H9 (cell line): Measurements from ENCODE around the gene TAPBPL. TPM values are rescaled to one million over a fixed set of nuclear protein-coding genes. Genes with fewer than 3 reads are reported as not detected.
"Not testable (repeated sequence)": the region's sequence is repeated elsewhere in the genome, so short reads cannot be mapped to it uniquely, and the experiment has no call there.

Experiments used
- DNase-seq: peaks from one replicate; pipeline ENCODE4 v3.0.0-alpha.2; 2017
- H2AFZ ChIP-seq: one replicate; pipeline ENCODE4 v1.6.1; 2013; ENCODE audit warnings: mild to moderate bottlenecking, low read length, control low read depth, moderate library complexity
- H2AK5ac ChIP-seq: 2 replicates; pipeline ENCODE4 v1.6.1; 2013; ENCODE audit warnings: low read length, control low read depth, mixed read lengths; ENCODE audit not compliant: insufficient read length
- H2BK120ac ChIP-seq: one replicate; pipeline ENCODE4 v1.6.1; 2013; ENCODE audit warnings: low read depth, mild to moderate bottlenecking, low read length, control low read depth, inconsistent platforms; ENCODE audit not compliant: poor library complexity, severe bottlenecking
- H2BK12ac ChIP-seq: 2 replicates; pipeline ENCODE4 v1.6.1; 2013; ENCODE audit warnings: low read length, control low read depth, mixed read lengths, low read depth; ENCODE audit not compliant: insufficient read length
- H2BK15ac ChIP-seq: 2 replicates; pipeline ENCODE4 v1.6.1; 2013; ENCODE audit warnings: low read depth, low read length, control low read depth
- H2BK20ac ChIP-seq: one replicate; pipeline ENCODE4 v1.6.1; 2013; ENCODE audit warnings: low read depth, mild to moderate bottlenecking, low read length, control low read depth, inconsistent platforms; ENCODE audit not compliant: poor library complexity, severe bottlenecking
- H2BK5ac ChIP-seq: 2 replicates; pipeline ENCODE4 v1.6.1; 2013; ENCODE audit warnings: low read length, control low read depth, mixed read lengths; ENCODE audit not compliant: insufficient read length
- H3K14ac ChIP-seq: 2 replicates; pipeline ENCODE4 v1.6.1; 2013; ENCODE audit warnings: low read length, control low read depth; ENCODE audit not compliant: insufficient read depth
- H3K18ac ChIP-seq: 2 replicates; pipeline ENCODE4 v1.6.1; 2013; ENCODE audit warnings: low read depth, mild to moderate bottlenecking, mixed read lengths, low read length, control low read depth; ENCODE audit not compliant: insufficient read length
- H3K23ac ChIP-seq: 2 replicates; pipeline ENCODE4 v1.6.1; 2013; ENCODE audit warnings: low read length, control low read depth, mixed read lengths, low read depth; ENCODE audit not compliant: insufficient read length
- H3K23me2 ChIP-seq: 2 replicates; pipeline ENCODE4 v1.6.1; 2013; ENCODE audit warnings: low read depth, mild to moderate bottlenecking, mixed read lengths, low read length, control low read depth; ENCODE audit not compliant: insufficient read length, poor library complexity, severe bottlenecking
- H3K27ac ChIP-seq: 2 replicates; pipeline ENCODE4 v1.5.1; 2013; ENCODE audit warnings: low read length, control low read depth, mixed read lengths, low read depth; ENCODE audit not compliant: insufficient read length
- H3K27me3 ChIP-seq: 2 replicates; pipeline ENCODE4 v1.6.1; 2013; ENCODE audit warnings: low read length, control low read depth, inconsistent platforms; ENCODE audit not compliant: insufficient read depth
- H3K4ac ChIP-seq: 2 replicates; pipeline ENCODE4 v1.6.1; 2013; ENCODE audit warnings: low read depth, mild to moderate bottlenecking, control low read depth, inconsistent platforms, low read length, moderate library complexity
- H3K4me1 ChIP-seq: 2 replicates; pipeline ENCODE4 v1.6.1; 2013; ENCODE audit warnings: low read length, control low read depth, inconsistent platforms; ENCODE audit not compliant: insufficient read depth
- H3K4me2 ChIP-seq: 2 replicates; pipeline ENCODE4 v1.6.1; 2013; ENCODE audit warnings: low read length, control low read depth, mixed read lengths; ENCODE audit not compliant: insufficient read length, insufficient read depth
- H3K56ac ChIP-seq: 2 replicates; pipeline ENCODE4 v1.6.1; 2013; ENCODE audit warnings: low read depth, mild to moderate bottlenecking, mixed read lengths, low read length, control low read depth; ENCODE audit not compliant: insufficient read length
- H3K79me1 ChIP-seq: 2 replicates; pipeline ENCODE4 v1.6.1; 2013; ENCODE audit warnings: low read depth, mild to moderate bottlenecking, moderate library complexity, low read length, control low read depth, inconsistent platforms; ENCODE audit not compliant: insufficient read depth, poor library complexity, severe bottlenecking
- H3K79me2 ChIP-seq: 2 replicates; pipeline ENCODE4 v1.6.1; 2013; ENCODE audit warnings: low read length, control low read depth, inconsistent platforms; ENCODE audit not compliant: insufficient read depth
- H3K9ac ChIP-seq: 2 replicates; pipeline ENCODE4 v1.6.1; 2013; ENCODE audit warnings: low read length, control low read depth, mixed read lengths; ENCODE audit not compliant: insufficient read length; ENCODE audit errors: extremely low read depth
- H3K9me3 ChIP-seq: one replicate; pipeline ENCODE4 v1.6.1; 2013; ENCODE audit warnings: low read depth, low read length, inconsistent platforms; ENCODE audit not compliant: control insufficient read depth
- H3T11ph ChIP-seq: one replicate; pipeline ENCODE4 v1.6.1; 2013; ENCODE audit warnings: mild to moderate bottlenecking, low read length, control low read depth, inconsistent platforms
- H4K20me1 ChIP-seq: one replicate; pipeline ENCODE4 v1.6.1; 2013; ENCODE audit not compliant: control insufficient read depth, insufficient read length, insufficient read depth
- H4K5ac ChIP-seq: 2 replicates; pipeline ENCODE4 v1.6.1; 2013; ENCODE audit warnings: low read depth, mild to moderate bottlenecking, mixed read lengths, low read length, control low read depth; ENCODE audit not compliant: insufficient read length
- H4K8ac ChIP-seq: replicated peaks from 2 replicates; pipeline ENCODE4 v1.6.1; 2013; ENCODE audit warnings: low read length, control low read depth, mixed read lengths, low read depth; ENCODE audit not compliant: insufficient read length
- H4K91ac ChIP-seq: 2 replicates; pipeline ENCODE4 v1.6.1; 2013; ENCODE audit warnings: low read depth, mild to moderate bottlenecking, moderate library complexity, mixed read lengths, low read length, control low read depth; ENCODE audit not compliant: insufficient read length
- H3K27ac Mint-ChIP-seq, 3 experiments: 2 replicates in 2 of 3; 3 replicates in 1 of 3; pipeline ENCODE4 v1.8.0; 2020 to 2021; ENCODE audit warnings: mixed read lengths in 3 of 3, mild to moderate bottlenecking in 1 of 3, moderate library complexity in 1 of 3
- H3K27me3 Mint-ChIP-seq: 2 replicates; pipeline ENCODE4 v1.8.0; 2021; ENCODE audit warnings: low read depth, mild to moderate bottlenecking, moderate library complexity, mixed read lengths
- H3K36me3 Mint-ChIP-seq, 3 experiments: 2 replicates in 2 of 3; 3 replicates in 1 of 3; pipeline ENCODE4 v1.8.0; 2020 to 2021; ENCODE audit warnings: low read depth in 3 of 3, mixed read lengths in 3 of 3; ENCODE audit not compliant: insufficient read depth in 1 of 3
- H3K4me1 Mint-ChIP-seq, 2 experiments: 2 replicates each; pipeline ENCODE4 v1.8.0; 2020; ENCODE audit warnings: mixed read lengths in 2 of 2
- H3K4me3 Mint-ChIP-seq, 2 experiments: 2 replicates in 1 of 2; 3 replicates in 1 of 2; pipeline ENCODE4 v1.8.0; 2020 to 2021; ENCODE audit warnings: mild to moderate bottlenecking in 2 of 2, mixed read lengths in 2 of 2, moderate library complexity in 1 of 2
- H3K9me3 Mint-ChIP-seq, 2 experiments: 2 replicates in 1 of 2; 3 replicates in 1 of 2; pipeline ENCODE4 v1.8.0; 2020; ENCODE audit warnings: mild to moderate bottlenecking in 2 of 2, mixed read lengths in 2 of 2, moderate library complexity in 1 of 2
- CTCF ChIP-seq: fragments of 200-600 bp; sonication (generic); conservative IDR thresholded peaks from 3 replicates; pipeline ENCODE4 v1.8.0; 2021; ENCODE audit warnings: antibody characterized with exemption, mild to moderate bottlenecking
- WGBS: extraction: QIAGEN DNeasy Blood & Tissue Kit; methylation state at CpG from one replicate; pipeline ENCODE4 v1.1.7; 2013; ENCODE audit warnings: missing lambda C conversion rate, low lambda C conversion rate, mixed read lengths; ENCODE audit not compliant: insufficient read length; ENCODE audit errors: extremely low coverage; 5-methylcytosine and 5-hydroxymethylcytosine counted together
- total RNA-seq: library from RNA; stranded (reverse); gene quantifications from 2 replicates; pipeline ENCODE4 v1.2.1, GENCODE V29; 2021

The TAPBPL gene
- total RNA-seq, 1 experiment from 2014 or later = 1.4 TPM

GRCh38 chr12:6466184-6466573 is 14.3 kb downstream of the TAPBPL start:
- WGBS = no CpG with 5 or more reads among the region's 5 CpGs
- Histone ChIP-seq H4K91ac (no peak overlapping the region), H3K79me2 (no peaks in the 10 kb centered on the region; the same call in 1 of the 2 replicates), H2BK12ac (no peak overlapping the region), H2BK120ac (no peak overlapping the region), H2BK5ac (no peak overlapping the region), H3K56ac (no peak overlapping the region), H4K20me1 (no peaks in the 10 kb centered on the region), H4K5ac (no peak overlapping the region), H3K79me1 (no peaks in the 10 kb centered on the region), H2BK15ac (no peak overlapping the region), H3K23ac (no peak overlapping the region), H3K27ac (no peak overlapping the region), H3K4me2 (no peak overlapping the region), H3K4me1 (no peaks in the 10 kb centered on the region), H3K9ac (no peak overlapping the region), H3K4ac (no peak overlapping the region), H2AK5ac (no peak overlapping the region), H2AFZ (no peak overlapping the region), H3K14ac (no peak overlapping the region), H4K8ac (no peak overlapping the region), H3K27me3 (no peaks in the 10 kb centered on the region), H3K18ac (no peak overlapping the region), H3K9me3 (no peaks in the 10 kb centered on the region), H3T11ph (no peak overlapping the region), H3K23me2 (peaks cover 6% of the 10 kb centered on the region), H2BK20ac (no peak overlapping the region)
- Mint-ChIP-seq H3K9me3 (no peaks in the 10 kb centered on the region; a peak in 2 of 5 replicates), H3K4me1 (peaks cover 16 to 21% of the 10 kb centered on the region in 2 experiments), H3K4me3 (no peak overlapping the region), H3K36me3 (peaks cover 33 to 62% (median 50%) of the 10 kb centered on the region in 3 experiments), H3K27me3 (peaks cover 9% of the 10 kb centered on the region; the same call in 1 of the 2 replicates), H3K27ac (no peak overlapping the region; a peak in 1 of 7 replicates)
- no peak for TF ChIP-seq CTCF
- no peak for DNase-seq

- not testable (repeated sequence) for H3K23ac ChIP-seq, H3K4me1 ChIP-seq, H3K27me3 Mint-ChIP-seq, H2BK12ac ChIP-seq, H3K4ac ChIP-seq, H3T11ph ChIP-seq, H3K9ac ChIP-seq, H4K91ac ChIP-seq, H4K5ac ChIP-seq, H3K9me3 Mint-ChIP-seq, H2AK5ac ChIP-seq, H3K27ac Mint-ChIP-seq, H3K18ac ChIP-seq, H3K4me2 ChIP-seq, H2BK15ac ChIP-seq, H4K20me1 ChIP-seq, H2AFZ ChIP-seq, H3K56ac ChIP-seq, H3K9me3 ChIP-seq, H2BK120ac ChIP-seq, H4K8ac ChIP-seq, H2BK5ac ChIP-seq, H2BK20ac ChIP-seq, H3K27me3 ChIP-seq, H3K14ac ChIP-seq, H3K23me2 ChIP-seq, H3K79me1 ChIP-seq, H3K79me2 ChIP-seq, H3K27ac ChIP-seq, H3K4me3 Mint-ChIP-seq, DNase-seq
- H3K4me1 Mint-ChIP-seq = peaks cover 18 to 24% of the 10 kb centered on the region in 2 experiments
- WGBS = no CpG with 5 or more reads among the region's 4 CpGs
- H3K36me3 Mint-ChIP-seq = peaks cover 32 to 57% (median 44%) of the 10 kb centered on the region in 3 experiments
Observed at GRCh38 chr12:6466751-6467150, 14.9 kb downstream of the TAPBPL start.
